Stomach (tissue), 9 donors: Measurements from ENCODE around the gene PLEKHA5. TPM values are rescaled to one million over a fixed set of nuclear protein-coding genes. Genes with fewer than 3 reads are reported as not detected.
"Not testable (repeated sequence)": the region's sequence is repeated elsewhere in the genome, so short reads cannot be mapped to it uniquely, and the experiment has no call there.

Experiments
- DNase-seq, 2 donors: peaks; one replicate each; pipeline versions ENCODE4 v3.0.0 to v3.0.0-alpha.2; 2013 to 2019
- H3K27ac ChIP-seq, 5 donors: fragments of 200-600 bp in 4 of 5; sonication (generic) in 4 of 5; one replicate each; pipeline ENCODE4 v1.5.1; 2013 to 2019; ENCODE audit warnings: mild to moderate bottlenecking in 1 of 5, moderate library complexity in 1 of 5
- H3K27me3 ChIP-seq, 3 donors: fragments of 200-600 bp; sonication (generic); one replicate each; pipeline ENCODE4 v1.5.1; 2017 to 2019; ENCODE audit warnings: mixed run types in 1 of 3
- H3K36me3 ChIP-seq, 4 donors: fragments of 200-600 bp; sonication (generic); 1 replicate in 3 of 4; 2 replicates in 1 of 4; pipeline ENCODE4 v1.5.1; 2016 to 2019
- H3K4me1 ChIP-seq, 4 donors: fragments of 200-600 bp; sonication (generic); one replicate each; pipeline ENCODE4 v1.5.1; 2016 to 2019
- H3K4me3 ChIP-seq, 4 donors: fragments of 200-600 bp; sonication (generic) in 3 of 4; one replicate each; pipeline ENCODE4 v1.5.1; 2016 to 2019; ENCODE audit warnings: mild to moderate bottlenecking in 1 of 4
- H3K9me3 ChIP-seq, 4 donors: fragments of 200-600 bp; sonication (generic); one replicate each; pipeline ENCODE4 v1.5.1; 2016 to 2019
- CTCF ChIP-seq, 7 experiments: fragments of 450-650 bp in 4 of 7; fragments of 200-600 bp in 3 of 7; sonication (generic) in 3 of 7; IDR thresholded peaks; one replicate each; pipeline ENCODE4 v1.5.1; 2016 to 2019; ENCODE audit warnings: antibody characterized with exemption in 7 of 7, control low read depth in 2 of 7, mild to moderate bottlenecking in 1 of 7
- EP300 ChIP-seq: sonication (generic); formaldehyde crosslinking; IDR thresholded peaks from one replicate; pipeline ENCODE4 v1.6.1; 2017; ENCODE audit warnings: antibody characterized with exemption
- POLR2A ChIP-seq, 4 donors: fragments of 450-650 bp; IDR thresholded peaks; one replicate each; pipeline ENCODE4 v1.6.1; 2016; ENCODE audit warnings: antibody characterized with exemption in 4 of 4, control low read depth in 2 of 4, mild to moderate bottlenecking in 1 of 4, moderate library complexity in 1 of 4
- POLR2AphosphoS5 ChIP-seq, 3 donors: sonication (generic); formaldehyde crosslinking; IDR thresholded peaks; one replicate each; pipeline ENCODE4 v1.6.1; 2016; ENCODE audit warnings: antibody characterized with exemption in 3 of 3
- WGBS, 5 donors: extraction: QIAGEN DNeasy Blood & Tissue Kit in 3 of 5; methylation state at CpG; one replicate each; pipeline versions ENCODE4 v1.1.5 to v1.1.7; 2013 to 2018; 5-methylcytosine and 5-hydroxymethylcytosine counted together
- intact Hi-C: fragments of 100-400 bp; cut with DNase I; formaldehyde crosslinking; loops from one replicate; pipeline ENCODE4 v1.15.1; 2023; ENCODE audit warnings: low total_unique reads
- polyA plus RNA-seq, 3 donors: library from polyadenylated mRNA; stranded (reverse); fragments of 200-250 nt; gene quantifications; one replicate each; pipeline ENCODE4 v1.2.3, GENCODE V29; 2013
- total RNA-seq, 5 donors: library from RNA; depleted of rRNA; stranded (reverse); fragments of >200 nt; gene quantifications; one replicate each; pipeline versions ENCODE4 v1.1.0 to v1.2.3, GENCODE V29; 2014 to 2016
- donor health status: healthy with polysubstance abuse.
- donor health status: Bipolar disorder and iron deficiency.
- donor health status: healthy.

The PLEKHA5 gene
- total and polyA plus RNA-seq, 8 donors, result 13.8 to 156 (median 36.6) TPM

- intact Hi-C loops, result no loop called here
- H3K4me3 ChIP-seq, result no peak overlapping the region
- 66 to 83% (median 72%) methylated on average over 2 of the region's 2 CpGs for WGBS, 5 donors
These were observed 264.9 kb downstream of the PLEKHA5 start for GRCh38 chr12:19394385-19394784.

GRCh38 chr12:19397534-19397933 lies 268.0 kb downstream of the PLEKHA5 start:
- WGBS, 5 donors, result 67 to 82% (median 69%) methylated on average over 4 of the region's 4 CpGs
- Histone ChIP-seq H3K9me3 (no peaks in the 10 kb centered on the region), H3K36me3 (no peaks in the 10 kb centered on the region), H3K4me3 (no peak overlapping the region), H3K27ac (no peak overlapping the region), H3K4me1 (no peaks in the 10 kb centered on the region), H3K27me3 (no peaks in the 10 kb centered on the region)
- intact Hi-C loops, result no loop called here
- TF ChIP-seq CTCF (IDR thresholded peaks at IDR 0.05) (no peak), POLR2A (IDR thresholded peaks at IDR 0.05) (no peak)
- DNase-seq, result no peak

More at GRCh38 chr12:19394385-19394784, 264.9 kb downstream of the PLEKHA5 start:
- no peaks in the 10 kb centered on the region for H3K9me3 ChIP-seq
- no peaks in the 10 kb centered on the region for H3K36me3 ChIP-seq
- no peak for DNase-seq
- TF ChIP-seq CTCF (IDR thresholded peaks at IDR 0.05) (no peak), POLR2AphosphoS5 (IDR thresholded peaks at IDR 0.05) (no peak), EP300 (no peak), POLR2A (IDR thresholded peaks at IDR 0.05) (no peak)
- H3K27ac ChIP-seq, result no peak overlapping the region
- H3K4me1 ChIP-seq, result peaks cover 0 to 6% (median 0%) of the 10 kb centered on the region in 4 donors
- no peaks in the 10 kb centered on the region for H3K27me3 ChIP-seq

- H3K36me3 ChIP-seq, result no peaks in the 10 kb centered on the region
- H3K9me3 ChIP-seq, result no peaks in the 10 kb centered on the region
- 69 to 86% (median 84%) methylated on average over 5 to 6 of the region's 6 CpGs for WGBS, 5 donors
- peaks cover 0 to 9% (median 0%) of the 10 kb centered on the region in 4 donors for H3K4me1 ChIP-seq
- H3K27me3 ChIP-seq, result no peaks in the 10 kb centered on the region
- TF ChIP-seq POLR2A (IDR thresholded peaks at IDR 0.05) (no peak), POLR2AphosphoS5 (IDR thresholded peaks at IDR 0.05) (no peak), CTCF (IDR thresholded peaks at IDR 0.05) (no peak), EP300 (no peak)
- intact Hi-C loops, result no loop called here
- no peak overlapping the region for H3K4me3 ChIP-seq
- H3K27ac ChIP-seq, result no peak overlapping the region
- DNase-seq, result peak in 1 of 2 donors; percentile 41
These were observed 269.1 kb downstream of the PLEKHA5 start for GRCh38 chr12:19398376-19399363.

- H3K36me3 ChIP-seq, H3K4me1 ChIP-seq, H3K9me3 ChIP-seq, H3K27ac ChIP-seq, H3K4me3 ChIP-seq, DNase-seq, intact Hi-C loops, H3K27me3 ChIP-seq: not testable (repeated sequence)
- WGBS, 5 donors, result 88 to 95% (median 91%) methylated on average over 9 of the region's 9 CpGs
These were observed 271.2 kb downstream of the PLEKHA5 start for GRCh38 chr12:19400649-19401285.
